ENCODE data around the gene CDK14. TPM values are rescaled to one million over a fixed set of nuclear protein-coding genes. Genes with fewer than 3 reads are reported as not detected.

Gene CDK14
- total and polyA plus RNA-seq, 4 donors: 4.2 to 12.4 (median 7.4) TPM

- TF ChIP-seq EGR1 (IDR thresholded peaks at IDR 0.05; ENCODE audit: low read depth in 2 of 2) (no peak), RAD21 (IDR thresholded peaks at IDR 0.05) (no peak), ATF3 (IDR thresholded peaks at IDR 0.05) (no peak), HNF4A (conservative IDR thresholded peaks at IDR 0.05) (no peak), NR2F2 (IDR thresholded peaks at IDR 0.05) (no peak)
- H3K36me3 ChIP-seq (ENCODE audit: control insufficient read depth in 4 of 4, insufficient read depth in 3 of 4, low read depth in 1 of 4, low read length in 3 of 4): no peaks in the 10 kb centered on the region
- 92% methylated on average over 3 of the region's 3 CpGs for WGBS
- no peak overlapping the region for H3K27ac ChIP-seq (ENCODE audit: low read depth in 1 of 2, low read length in 2 of 2)
- no peak for DNase-seq (ENCODE audit: low spot score)
- H3K4me1 ChIP-seq (ENCODE audit: control insufficient read depth in 4 of 4, insufficient read depth in 4 of 4, low read length in 3 of 4): peaks cover 0 to 4% (median 2%) of the 10 kb centered on the region in 4 donors
- no peaks in the 10 kb centered on the region for H3K27me3 ChIP-seq (ENCODE audit: control insufficient read depth in 4 of 4, insufficient read depth in 4 of 4, low read length in 3 of 4)
- H3K9me3 ChIP-seq (ENCODE audit: control insufficient read depth in 4 of 4, low read length in 3 of 4): no peaks in the 10 kb centered on the region
- H3K9ac ChIP-seq (ENCODE audit: low read depth in 1 of 2, low read length in 2 of 2): no peak overlapping the region
- H3K4me3 ChIP-seq (ENCODE audit: low read depth in 1 of 3, low read length in 3 of 3): no peak overlapping the region
Measured at GRCh38 chr7:90832726-90833125, 236.6 kb downstream of the CDK14 start.

GRCh38 chr7:90833443-90833842 is 237.3 kb downstream of the CDK14 start:
- Histone ChIP-seq H3K9me3 (ENCODE audit: control insufficient read depth in 4 of 4, low read length in 3 of 4) (no peaks in the 10 kb centered on the region), H3K9ac (ENCODE audit: low read depth in 1 of 2, low read length in 2 of 2) (no peak overlapping the region), H3K4me3 (ENCODE audit: low read depth in 1 of 3, low read length in 3 of 3) (no peak overlapping the region), H3K4me1 (ENCODE audit: control insufficient read depth in 4 of 4, insufficient read depth in 4 of 4, low read length in 3 of 4) (peaks cover 0 to 4% (median 2%) of the 10 kb centered on the region in 4 donors), H3K36me3 (ENCODE audit: control insufficient read depth in 4 of 4, insufficient read depth in 3 of 4, low read depth in 1 of 4, low read length in 3 of 4) (no peaks in the 10 kb centered on the region), H3K27ac (ENCODE audit: low read depth in 1 of 2, low read length in 2 of 2) (no peak overlapping the region), H3K27me3 (ENCODE audit: control insufficient read depth in 4 of 4, insufficient read depth in 4 of 4, low read length in 3 of 4) (no peaks in the 10 kb centered on the region)
- no peak for DNase-seq (ENCODE audit: low spot score)
- WGBS: 97% methylated on average over 1 of the region's 1 CpG
- TF ChIP-seq JUND (IDR thresholded peaks at IDR 0.05): no peak
- no peak for TF ChIP-seq TAF1 (conservative IDR thresholded peaks at IDR 0.05)
- no peak for TF ChIP-seq RAD21 (IDR thresholded peaks at IDR 0.05)
- TF ChIP-seq SP1 (IDR thresholded peaks at IDR 0.05): no peak
- no peak for TF ChIP-seq ATF3 (IDR thresholded peaks at IDR 0.05)
- no peak for TF ChIP-seq ZBTB33 (IDR thresholded peaks at IDR 0.05)
- TF ChIP-seq CTCF (IDR thresholded peaks at IDR 0.05; ENCODE audit: low read depth, low read length, missing input control): no peak
- TF ChIP-seq EGR1 (IDR thresholded peaks at IDR 0.05; ENCODE audit: low read depth in 2 of 2): no peak
- TF ChIP-seq HNF4A (conservative IDR thresholded peaks at IDR 0.05): no peak
- TF ChIP-seq YY1 (IDR thresholded peaks at IDR 0.05): no peak
- TF ChIP-seq FOXA2 (IDR thresholded peaks at IDR 0.05): no peak
- TF ChIP-seq REST (IDR thresholded peaks at IDR 0.05): no peak
- no peak for TF ChIP-seq FOXA1 (IDR thresholded peaks at IDR 0.05)
- no peak for TF ChIP-seq RXRA (IDR thresholded peaks at IDR 0.05)
- no peak for TF ChIP-seq NR2F2 (IDR thresholded peaks at IDR 0.05)
